ENCODE measurements around the gene ANO6.

GRCh38 chr12:45446013-45446412 is 230.1 kb downstream of the ANO6 start:
- no peak for TF ChIP-seq CTCF (IDR thresholded peaks at IDR 0.05)
- TF ChIP-seq POLR2A (IDR thresholded peaks at IDR 0.05), result no peak
- TF ChIP-seq EP300 (IDR thresholded peaks at IDR 0.05), result no peak
